Rectal smooth muscle tissue (tissue), 1 donor: ENCODE measurements around the gene OPCML.

Experiments
- H3K27ac ChIP-seq: one replicate; pipeline ENCODE4 v1.7.0; 2013; ENCODE audit warnings: low read depth, low read length, inconsistent platforms
- H3K27me3 ChIP-seq: one replicate; pipeline ENCODE4 v1.7.0; 2013; ENCODE audit warnings: low read length; ENCODE audit not compliant: control insufficient read depth, insufficient read depth
- H3K36me3 ChIP-seq: one replicate; pipeline ENCODE4 v1.7.0; 2013; ENCODE audit warnings: low read length; ENCODE audit not compliant: control insufficient read depth, insufficient read depth
- H3K4me1 ChIP-seq: one replicate; pipeline ENCODE4 v1.7.0; 2013; ENCODE audit warnings: low read length; ENCODE audit not compliant: control insufficient read depth, insufficient read depth
- H3K4me3 ChIP-seq: one replicate; pipeline ENCODE4 v1.7.0; 2013; ENCODE audit warnings: low read length
- H3K9ac ChIP-seq: one replicate; pipeline ENCODE4 v1.7.0; 2013; ENCODE audit warnings: low read length

Gene OPCML

GRCh38 chr11:133509924-133510697, 22.2 kb downstream of the OPCML start:
- no peak overlapping the region for H3K27ac ChIP-seq
- H3K27me3 ChIP-seq: no peaks in the 10 kb centered on the region
- H3K36me3 ChIP-seq: no peaks in the 10 kb centered on the region
- H3K4me3 ChIP-seq: no peak overlapping the region
- H3K9ac ChIP-seq: no peak overlapping the region
- no peaks in the 10 kb centered on the region for H3K4me1 ChIP-seq

- Histone ChIP-seq H3K4me3 (no peak overlapping the region), H3K27me3 (no peaks in the 10 kb centered on the region), H3K36me3 (no peaks in the 10 kb centered on the region), H3K27ac (no peak overlapping the region), H3K9ac (no peak overlapping the region), H3K4me1 (no peaks in the 10 kb centered on the region)
Observed at GRCh38 chr11:133508468-133508867, 23.8 kb downstream of the OPCML start.

DNA sequence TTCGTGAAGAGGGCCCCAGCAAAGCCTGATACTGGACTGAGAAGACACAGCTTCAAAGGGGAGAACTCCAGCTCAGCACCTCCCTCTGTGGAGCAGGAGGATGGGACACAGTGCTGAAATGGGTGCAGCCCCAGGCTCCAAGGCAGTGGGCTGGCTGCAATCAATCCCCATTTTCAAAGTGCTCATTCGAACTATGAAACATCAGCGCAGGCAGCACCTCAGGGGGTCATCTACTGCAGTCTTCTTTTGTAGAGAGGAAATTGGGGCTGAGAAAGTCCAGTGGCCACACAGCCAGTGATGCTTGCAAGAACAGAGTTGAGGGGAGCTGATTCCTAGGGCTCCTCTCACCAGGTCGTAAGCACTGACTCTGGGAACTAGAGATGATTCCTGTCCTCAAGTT, 25.1 kb downstream of the OPCML start:
- Histone ChIP-seq H3K4me1 (no peaks in the 10 kb centered on the region), H3K36me3 (no peaks in the 10 kb centered on the region), H3K4me3 (no peak overlapping the region), H3K27ac (no peak overlapping the region), H3K27me3 (no peaks in the 10 kb centered on the region), H3K9ac (no peak overlapping the region)

GRCh38 chr11:133506551-133507094, 25.7 kb downstream of the OPCML start:
- no peaks in the 10 kb centered on the region for H3K36me3 ChIP-seq
- no peak overlapping the region for H3K27ac ChIP-seq
- H3K4me3 ChIP-seq: no peak overlapping the region
- H3K27me3 ChIP-seq: no peaks in the 10 kb centered on the region
- H3K4me1 ChIP-seq: no peaks in the 10 kb centered on the region
- H3K9ac ChIP-seq: no peak overlapping the region

- Histone ChIP-seq H3K27me3 (no peaks in the 10 kb centered on the region), H3K9ac (no peak overlapping the region), H3K4me1 (no peaks in the 10 kb centered on the region), H3K36me3 (no peaks in the 10 kb centered on the region), H3K27ac (no peak overlapping the region), H3K4me3 (no peak overlapping the region)
Observed at GRCh38 chr11:133506023-133506422, 26.3 kb downstream of the OPCML start.

GRCh38 chr11:133504906-133505305, 27.4 kb downstream of the OPCML start:
- Histone ChIP-seq H3K36me3 (no peaks in the 10 kb centered on the region), H3K27me3 (no peaks in the 10 kb centered on the region), H3K27ac (no peak overlapping the region), H3K4me1 (no peaks in the 10 kb centered on the region), H3K9ac (no peak overlapping the region), H3K4me3 (no peak overlapping the region)

DNA sequence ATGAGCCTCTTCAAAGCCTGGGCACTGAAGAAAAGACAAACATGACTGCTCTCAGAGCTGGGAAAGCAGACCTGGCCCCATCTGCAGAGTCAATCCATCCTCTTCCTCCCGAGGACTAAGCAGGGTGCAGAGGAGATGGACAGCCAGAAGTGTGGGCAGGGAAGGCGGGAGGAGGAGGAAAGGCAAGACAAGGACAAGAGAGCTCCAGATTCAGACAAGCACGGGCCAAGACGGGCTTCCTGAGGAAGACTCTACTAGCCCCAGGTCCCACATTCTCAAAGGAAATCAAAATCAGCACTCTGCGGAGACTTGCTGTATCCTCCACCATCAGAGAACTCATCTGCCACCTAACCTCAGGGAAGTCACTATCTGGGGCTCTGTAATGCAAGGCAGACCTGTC, 28.5 kb downstream of the OPCML start:
- no peak overlapping the region for H3K4me3 ChIP-seq
- H3K27me3 ChIP-seq: no peaks in the 10 kb centered on the region
- no peak overlapping the region for H3K9ac ChIP-seq
- no peaks in the 10 kb centered on the region for H3K36me3 ChIP-seq
- no peak overlapping the region for H3K27ac ChIP-seq
- H3K4me1 ChIP-seq: no peaks in the 10 kb centered on the region

DNA sequence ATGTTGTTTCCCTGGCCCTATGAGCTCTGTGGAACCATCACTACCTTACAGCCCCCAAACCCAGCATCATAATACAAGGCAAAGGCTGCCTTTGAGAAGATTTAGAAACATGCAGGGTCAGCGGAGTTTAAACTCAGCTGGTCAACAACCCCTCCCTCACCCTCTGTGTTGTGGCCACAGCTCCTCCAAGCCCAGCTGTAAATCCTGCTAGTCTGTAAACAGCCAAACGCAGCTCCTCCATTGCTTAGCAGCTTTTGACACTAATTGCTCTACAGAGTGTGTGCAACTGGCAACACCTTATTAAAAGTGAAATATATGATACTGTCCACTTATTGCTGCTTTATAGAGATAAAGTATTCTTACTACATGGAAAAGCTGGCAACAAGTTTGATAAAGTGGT, 29.1 kb downstream of the OPCML start:
- no peak overlapping the region for H3K27ac ChIP-seq
- no peak overlapping the region for H3K4me3 ChIP-seq
- no peaks in the 10 kb centered on the region for H3K36me3 ChIP-seq
- no peak overlapping the region for H3K9ac ChIP-seq
- H3K27me3 ChIP-seq: no peaks in the 10 kb centered on the region
- H3K4me1 ChIP-seq: no peaks in the 10 kb centered on the region

DNA sequence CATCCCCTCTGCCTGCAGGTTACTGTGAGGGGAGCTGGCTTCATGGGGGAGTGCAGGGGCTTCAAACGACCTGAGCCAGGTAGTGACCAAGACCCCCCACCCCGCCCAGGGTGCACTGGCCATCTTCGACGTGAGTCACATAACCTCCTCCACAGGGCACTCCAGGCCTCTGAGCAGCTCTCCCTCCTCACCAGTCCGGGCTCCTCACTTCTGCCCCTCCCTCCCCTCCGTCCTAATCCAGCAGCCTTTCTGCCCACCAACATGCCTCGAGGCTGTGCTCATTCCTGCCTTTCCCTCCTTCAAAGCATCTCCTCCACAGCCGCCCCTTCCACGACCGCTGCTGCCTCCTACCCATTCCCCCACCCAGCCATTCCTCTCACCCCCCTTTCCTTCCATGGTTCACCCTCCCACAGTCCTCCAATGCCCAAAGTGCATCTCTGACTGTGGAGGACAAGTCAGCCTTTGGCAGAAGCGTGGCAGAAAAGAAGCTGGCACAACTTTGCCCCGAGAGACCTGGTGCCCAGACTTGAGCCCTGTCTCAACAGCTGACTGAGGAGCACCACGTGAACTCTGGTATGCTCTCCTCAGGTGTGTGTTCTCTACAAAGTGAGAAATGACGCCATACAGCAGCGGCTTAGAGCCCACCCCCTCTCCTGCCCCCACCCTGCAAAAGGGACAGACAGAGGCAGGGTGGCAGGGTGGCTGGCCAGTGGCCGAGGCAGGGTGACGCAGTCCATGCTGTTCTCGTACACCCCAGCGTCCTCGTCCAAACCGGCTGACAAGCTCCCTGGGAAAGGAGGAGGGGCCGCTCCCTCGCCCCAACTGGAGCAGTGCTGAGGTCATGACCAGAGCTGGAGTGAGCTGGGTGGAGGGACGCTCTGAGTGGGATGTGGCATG, 30.4 kb downstream of the OPCML start:
- H3K27me3 ChIP-seq: no peaks in the 10 kb centered on the region
- H3K4me3 ChIP-seq: no peak overlapping the region
- H3K27ac ChIP-seq: no peak overlapping the region
- H3K36me3 ChIP-seq: no peaks in the 10 kb centered on the region
- H3K4me1 ChIP-seq: no peaks in the 10 kb centered on the region
- no peak overlapping the region for H3K9ac ChIP-seq

DNA sequence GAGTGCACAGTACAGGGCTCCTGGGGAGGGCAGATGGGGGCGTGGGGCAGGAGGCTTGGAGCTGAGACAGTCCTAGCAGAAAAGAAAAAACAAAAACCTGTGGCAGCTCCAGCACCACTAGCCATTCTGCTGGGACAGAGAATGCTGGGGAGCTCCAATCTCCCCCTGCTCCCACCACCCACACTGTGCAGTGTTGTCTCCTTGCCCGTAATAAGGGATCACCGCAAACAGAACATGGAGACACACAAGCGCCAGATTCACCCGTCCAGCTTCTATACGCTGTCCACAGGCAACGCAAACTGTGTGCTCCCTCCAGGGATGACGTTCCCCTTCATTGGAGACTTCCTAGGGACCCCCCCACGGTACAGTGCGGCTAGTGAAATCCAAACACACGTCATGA, 31.4 kb downstream of the OPCML start:
- Histone ChIP-seq H3K4me1 (no peaks in the 10 kb centered on the region), H3K36me3 (no peaks in the 10 kb centered on the region), H3K27ac (no peak overlapping the region), H3K27me3 (no peaks in the 10 kb centered on the region), H3K4me3 (no peak overlapping the region), H3K9ac (no peak overlapping the region)

DNA sequence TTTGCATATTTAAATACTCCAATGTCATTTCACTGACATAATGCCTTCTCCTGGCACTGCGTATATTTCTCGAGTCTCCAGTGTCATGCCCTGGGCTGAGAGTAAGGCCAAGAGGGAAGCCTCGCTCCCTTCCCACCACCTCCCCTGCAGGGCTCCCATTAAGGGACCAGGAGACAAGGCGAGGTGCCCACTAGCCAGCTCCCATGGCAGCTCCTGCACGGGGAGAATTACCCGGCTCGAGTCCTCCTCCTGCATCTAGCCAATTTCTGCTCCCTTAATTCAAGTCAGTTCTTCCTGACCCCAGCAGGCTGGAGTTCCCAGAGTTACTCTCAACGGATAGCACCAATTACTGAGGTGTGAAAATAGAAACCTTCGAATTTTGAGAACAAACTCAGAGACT, 31.9 kb downstream of the OPCML start:
- Histone ChIP-seq H3K27ac (no peak overlapping the region), H3K36me3 (no peaks in the 10 kb centered on the region), H3K4me1 (no peaks in the 10 kb centered on the region), H3K27me3 (no peaks in the 10 kb centered on the region), H3K4me3 (no peak overlapping the region), H3K9ac (no peak overlapping the region)

DNA sequence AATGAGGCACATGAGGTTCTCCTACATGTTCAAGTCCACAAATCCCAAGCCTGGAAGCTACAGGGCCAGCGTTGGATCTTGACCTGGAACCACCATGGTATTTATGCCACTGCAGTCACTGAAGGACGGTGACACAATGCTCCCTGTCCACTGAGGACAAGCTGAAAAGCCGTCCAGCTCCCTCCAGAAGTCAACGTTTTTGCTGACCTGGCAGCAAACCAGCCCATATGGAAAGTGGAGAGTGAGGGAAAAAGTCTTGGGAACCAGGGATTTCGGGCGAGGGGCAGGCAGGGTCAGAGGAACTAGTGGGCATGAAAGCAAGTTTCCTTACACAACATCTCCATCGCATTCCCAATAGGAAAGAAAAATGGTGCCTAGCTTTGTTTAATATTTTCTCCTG, 33.3 kb downstream of the OPCML start:
- Histone ChIP-seq H3K36me3 (no peaks in the 10 kb centered on the region), H3K27me3 (no peaks in the 10 kb centered on the region), H3K27ac (no peak overlapping the region), H3K9ac (no peak overlapping the region), H3K4me3 (no peak overlapping the region), H3K4me1 (no peaks in the 10 kb centered on the region)
